H1 (cell line): ENCODE measurements around the gene MAP7D1.

Experiments used
- BRCA1 ChIP-seq: IDR thresholded peaks from 2 replicates; pipeline ENCODE4 v1.6.1; 2012; ENCODE audit warnings: low read depth, low read length, improper control_type of control experiment
- RAD21 ChIP-seq, 2 experiments: IDR thresholded peaks in 1 of 2; conservative IDR thresholded peaks in 1 of 2; 2 replicates each; pipeline ENCODE4 v1.6.1; 2011; ENCODE audit warnings: low read depth in 2 of 2, low read length in 2 of 2, improper control_type of control experiment in 1 of 2, inconsistent platforms in 1 of 2, mild to moderate bottlenecking in 1 of 2, moderate library complexity in 1 of 2
- RFX5 ChIP-seq: IDR thresholded peaks from 2 replicates; pipeline ENCODE4 v1.6.1; 2011; ENCODE audit warnings: low read depth, low read length, improper control_type of control experiment, borderline replicate concordance
- TAF7 ChIP-seq: optimal IDR thresholded peaks from 2 replicates; pipeline ENCODE3; 2011; ENCODE audit warnings: low read depth, mild to moderate bottlenecking, inconsistent platforms, low read length, moderate library complexity, borderline replicate concordance

DNA sequence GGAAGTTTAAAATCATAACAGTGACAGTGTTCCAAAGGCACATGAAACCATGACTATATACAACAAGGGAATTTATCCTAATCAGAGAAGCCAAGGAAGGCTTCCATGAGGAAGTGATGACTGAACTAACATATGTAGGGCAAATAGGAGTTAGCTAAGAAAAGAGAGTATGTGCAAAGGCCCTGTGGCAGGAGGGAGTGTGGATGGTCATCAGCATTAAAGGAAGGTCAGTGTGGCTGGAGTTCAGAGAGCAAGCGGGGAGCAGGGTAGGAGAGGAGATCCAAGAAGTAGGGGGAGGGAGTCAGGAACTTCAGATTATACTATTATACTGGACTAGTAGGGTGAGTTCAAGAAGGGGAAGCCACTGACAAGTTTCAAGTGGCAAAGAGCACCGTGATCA is 8.4 kb downstream of the MAP7D1 start:
- TF ChIP-seq RAD21 (IDR thresholded peaks at IDR 0.05 in 1 of 2, conservative IDR thresholded peaks at IDR 0.05 in 1 of 2; ENCODE audit: low read depth in 2 of 2, low read length in 2 of 2) (no peak), BRCA1 (no peak), TAF7 (no peak), RFX5 (no peak)
